ENCODE measurements around the gene ITGA11. TPM values are rescaled to one million over a fixed set of nuclear protein-coding genes. Genes with fewer than 3 reads are reported as not detected.

The ITGA11 gene
- total and polyA plus RNA-seq, 12 donors: 1.4 to 25.9 (median 12.3) TPM

- TF ChIP-seq CTCF (IDR thresholded peaks at IDR 0.05): no peak
- DNase-seq (peak; percentile 17 to 43), ATAC-seq (peak in 1 of 8 donors; percentile 2)
- intact Hi-C loops (cut with DNase I): loop anchor here in 1 of 10 donors (10.0 kb wide), 1 partner anchor 113 kb away; no protein-coding TSS in a partner anchor
- H3K27ac ChIP-seq: peak overlapping the region in 9 of 10 donors; percentile 33 to 87 (median 65)
- H3K36me3 ChIP-seq: no peaks in the 10 kb centered on the region
- 51 to 58% methylated on average over 5 of the region's 5 CpGs for WGBS, 2 donors
- peaks cover 51 to 89% (median 72%) of the 10 kb centered on the region in 9 donors for H3K4me1 ChIP-seq
- no peak overlapping the region for H3K4me3 ChIP-seq
- no peaks in the 10 kb centered on the region for H3K9me3 ChIP-seq
- H3K27me3 ChIP-seq: no peaks in the 10 kb centered on the region
These were observed 64.0 kb downstream of the ITGA11 start for GRCh38 chr15:68367992-68368391.

GRCh38 chr15:68367226-68367625 is 64.7 kb downstream of the ITGA11 start:
- WGBS, 2 donors: 93% methylated on average over 4 of the region's 4 CpGs
- ATAC-seq: no peak
- intact Hi-C loops (cut with DNase I): loop anchor here in 1 of 10 donors (10.0 kb wide), 1 partner anchor 112 kb away; no protein-coding TSS in a partner anchor

GRCh38 chr15:68366314-68366713 is 65.6 kb downstream of the ITGA11 start:
- H3K36me3 ChIP-seq: no peaks in the 10 kb centered on the region
- intact Hi-C loops (cut with DNase I): loop anchor here in 1 of 10 donors (10.0 kb wide), 1 partner anchor 112 kb away; no protein-coding TSS in a partner anchor
- WGBS, 2 donors: 60 to 65% methylated on average over 9 of the region's 9 CpGs
- no peak overlapping the region for H3K4me3 ChIP-seq
- TF ChIP-seq CTCF (IDR thresholded peaks at IDR 0.05): peak in 1 of 9 donors; percentile 10
- H3K27ac ChIP-seq: peak overlapping the region in 8 of 10 donors; percentile 38 to 93 (median 82)
- DNase-seq: no peak
- ATAC-seq: no peak
- H3K27me3 ChIP-seq: no peaks in the 10 kb centered on the region
- H3K9me3 ChIP-seq: no peaks in the 10 kb centered on the region
- H3K4me1 ChIP-seq: peaks cover 53 to 98% (median 79%) of the 10 kb centered on the region in 9 donors

More at GRCh38 chr15:68367226-68367625, 64.7 kb downstream of the ITGA11 start:
- Histone ChIP-seq H3K4me1 (peaks cover 53 to 94% (median 72%) of the 10 kb centered on the region in 9 donors), H3K4me3 (no peak overlapping the region), H3K27ac (peak overlapping the region in 7 of 10 donors; percentile 1 to 87 (median 80)), H3K36me3 (no peaks in the 10 kb centered on the region), H3K9me3 (no peaks in the 10 kb centered on the region), H3K27me3 (no peaks in the 10 kb centered on the region)
- no peak for TF ChIP-seq CTCF (IDR thresholded peaks at IDR 0.05)
- no peak for DNase-seq

GRCh38 chr15:68365770-68366169 is 66.2 kb downstream of the ITGA11 start:
- Histone ChIP-seq H3K27me3 (no peaks in the 10 kb centered on the region), H3K4me1 (peaks cover 53 to 98% (median 82%) of the 10 kb centered on the region in 9 donors), H3K36me3 (no peaks in the 10 kb centered on the region), H3K9me3 (no peaks in the 10 kb centered on the region), H3K4me3 (no peak overlapping the region), H3K27ac (peak overlapping the region in 9 of 10 donors; percentile 38 to 93 (median 83))
- DNase-seq (no peak), ATAC-seq (no peak)
- TF ChIP-seq CTCF (IDR thresholded peaks at IDR 0.05): no peak
- intact Hi-C loops (cut with DNase I): loop anchor here in 1 of 10 donors (10.0 kb wide), 1 partner anchor 111 kb away; no protein-coding TSS in a partner anchor
- 48 to 71% methylated on average over 6 of the region's 6 CpGs for WGBS, 2 donors
